Left ventricle myocardium inferior (tissue), 1 donor: ENCODE data around the gene MBNL2. TPM values are rescaled to one million over a fixed set of nuclear protein-coding genes. Genes with fewer than 3 reads are reported as not detected.

ENCODE experiments used
- DNase-seq: peaks from one replicate; pipeline ENCODE4 v3.0.0-alpha.2; 2020
- H3K27ac ChIP-seq: fragments of 200-600 bp; replicated peaks from 2 replicates; pipeline ENCODE4 v1.8.0; 2021
- H3K27me3 ChIP-seq: fragments of 200-600 bp; 2 replicates; pipeline ENCODE4 v1.8.0; 2021; ENCODE audit warnings: low read depth
- H3K36me3 ChIP-seq: fragments of 200-600 bp; 2 replicates; pipeline ENCODE4 v1.8.0; 2021
- H3K4me1 ChIP-seq: fragments of 200-600 bp; 2 replicates; pipeline ENCODE4 v1.8.0; 2021
- H3K4me3 ChIP-seq: fragments of 200-600 bp; 2 replicates; pipeline ENCODE4 v1.8.0; 2021; ENCODE audit warnings: mild to moderate bottlenecking, moderate library complexity
- H3K9me3 ChIP-seq: fragments of 200-600 bp; replicated peaks from 2 replicates; pipeline ENCODE4 v1.8.0; 2021
- CTCF ChIP-seq: fragments of 200-600 bp; IDR thresholded peaks from 2 replicates; pipeline ENCODE4 v1.8.0; 2021; ENCODE audit warnings: antibody characterized with exemption, mild to moderate bottlenecking, borderline replicate concordance
- intact Hi-C: fragments of 100-400 bp; cut with micrococcal nuclease; formaldehyde crosslinking; loops from one replicate; pipeline ENCODE4 v1.11.0; 2022
- total RNA-seq: library from RNA; stranded (reverse); fragmentation: NEBNext Ultra II Directional; extraction: Animal tissue kit (Norgen Biotek cat#: 25700); gene quantifications from one replicate; pipeline ENCODE4 v1.2.1, GENCODE V29; 2021
- donor health status: DM: no; HTN: yes; CAD: no; lungs with severe emphysema.

The MBNL2 gene
- total RNA-seq, 1 donor from 2014 or later, result 76.5 TPM

- H3K27me3 ChIP-seq, result no peaks in the 10 kb centered on the region
- intact Hi-C loops, result no loop called here
- no peak overlapping the region for H3K27ac ChIP-seq
- H3K9me3 ChIP-seq, result no peaks in the 10 kb centered on the region
- no peak for DNase-seq
- peaks cover 41% of the 10 kb centered on the region for H3K36me3 ChIP-seq
- peaks cover 24% of the 10 kb centered on the region for H3K4me1 ChIP-seq
- no peak for TF ChIP-seq CTCF
- H3K4me3 ChIP-seq, result no peak overlapping the region
These were observed 149.5 kb downstream of the MBNL2 start for GRCh38 chr13:97371486-97372109.

- no peak for DNase-seq
- H3K4me3 ChIP-seq, result no peak overlapping the region
- no peak for TF ChIP-seq CTCF
- intact Hi-C loops, result no loop called here
- peaks cover 31% of the 10 kb centered on the region for H3K36me3 ChIP-seq
- H3K27me3 ChIP-seq, result no peaks in the 10 kb centered on the region
- H3K9me3 ChIP-seq, result no peaks in the 10 kb centered on the region
- H3K27ac ChIP-seq, result no peak overlapping the region
- peaks cover 13% of the 10 kb centered on the region for H3K4me1 ChIP-seq
These were observed 150.8 kb downstream of the MBNL2 start for GRCh38 chr13:97372936-97373335.

GRCh38 chr13:97373787-97374186 lies 151.7 kb downstream of the MBNL2 start:
- TF ChIP-seq CTCF, result no peak
- Histone ChIP-seq H3K9me3 (no peaks in the 10 kb centered on the region), H3K36me3 (peaks cover 26% of the 10 kb centered on the region), H3K27me3 (no peaks in the 10 kb centered on the region), H3K27ac (no peak overlapping the region), H3K4me3 (no peak overlapping the region), H3K4me1 (peaks cover 5% of the 10 kb centered on the region)
- intact Hi-C loops, result no loop called here
- DNase-seq, result no peak

GRCh38 chr13:97376981-97377380 lies 154.8 kb downstream of the MBNL2 start:
- no peak for DNase-seq
- H3K4me3 ChIP-seq, result no peak overlapping the region
- intact Hi-C loops, result no loop called here
- peaks cover 33% of the 10 kb centered on the region for H3K36me3 ChIP-seq
- H3K27ac ChIP-seq, result no peak overlapping the region
- TF ChIP-seq CTCF, result no peak
- H3K9me3 ChIP-seq, result no peaks in the 10 kb centered on the region
- H3K27me3 ChIP-seq, result no peaks in the 10 kb centered on the region
- no peaks in the 10 kb centered on the region for H3K4me1 ChIP-seq

- intact Hi-C loops, result no loop called here
- Histone ChIP-seq H3K27me3 (no peaks in the 10 kb centered on the region), H3K36me3 (peaks cover 42% of the 10 kb centered on the region), H3K4me3 (no peak overlapping the region), H3K9me3 (no peaks in the 10 kb centered on the region), H3K4me1 (peaks cover 9% of the 10 kb centered on the region), H3K27ac (no peak overlapping the region)
- no peak for DNase-seq
- no peak for TF ChIP-seq CTCF
These were observed 157.3 kb downstream of the MBNL2 start for GRCh38 chr13:97379386-97379785.

GRCh38 chr13:97380696-97381095 lies 158.6 kb downstream of the MBNL2 start:
- no peaks in the 10 kb centered on the region for H3K27me3 ChIP-seq
- DNase-seq, result no peak
- no peak overlapping the region for H3K27ac ChIP-seq
- no peaks in the 10 kb centered on the region for H3K9me3 ChIP-seq
- intact Hi-C loops, result no loop called here
- no peak for TF ChIP-seq CTCF
- H3K36me3 ChIP-seq, result peaks cover 32% of the 10 kb centered on the region
- H3K4me1 ChIP-seq, result peaks cover 22% of the 10 kb centered on the region
- no peak overlapping the region for H3K4me3 ChIP-seq
